GM19351 (cell line): ENCODE data around the gene MS4A12.
A peak's percentile ranks its signal among the peaks of the same experiment; 100 is the strongest.
"Not testable (repeated sequence)": the region's sequence is repeated elsewhere in the genome, so short reads cannot be mapped to it uniquely, and the experiment has no call there.

Source experiments
- ATAC-seq: cut with Tn5 transposase; IDR thresholded peaks from one replicate; pipeline ENCODE4 v1.9.1; 2021; ENCODE audit warnings: mild to moderate bottlenecking, moderate library complexity; ENCODE audit not compliant: unreplicated experiment

The MS4A12 gene

GRCh38 chr11:60512651-60513225 lies 20.2 kb downstream of the MS4A12 start:
- no peak for ATAC-seq

- no peak for ATAC-seq
Measured at GRCh38 chr11:60513496-60514460, 21.2 kb downstream of the MS4A12 start.

- ATAC-seq, result no peak
Measured at GRCh38 chr11:60515144-60515855, 22.7 kb downstream of the MS4A12 start, which contains the start of gene MS4A13. TSS of gene MS4A13 (plus strand) at chr11:60515392. CDS start at chr11:60518084, 2,692 bp downstream.

- ATAC-seq, result no peak
Measured at GRCh38 chr11:60528465-60528864, 35.9 kb downstream of the MS4A12 start.

- ATAC-seq, result peak; percentile 80
Measured at GRCh38 chr11:60528934-60529333, 36.4 kb downstream of the MS4A12 start.

- no peak for ATAC-seq
Measured at GRCh38 chr11:60530454-60531100, 38.0 kb downstream of the MS4A12 start.

GRCh38 chr11:60532383-60532782 lies 39.8 kb downstream of the MS4A12 start:
- ATAC-seq, result not testable (repeated sequence)

GRCh38 chr11:60538627-60539026 lies 46.0 kb downstream of the MS4A12 start:
- not testable (repeated sequence) for ATAC-seq

- no peak for ATAC-seq
Measured at GRCh38 chr11:60544077-60544476, 51.5 kb downstream of the MS4A12 start.
